ES-I3 (cell line): ENCODE measurements around the gene SH3TC1.
A peak's percentile ranks its signal among the peaks of the same experiment; 100 is the strongest.

Source experiments
- H3K36me3 ChIP-seq: 2 replicates; pipeline ENCODE4 v1.6.1; 2013; ENCODE audit warnings: mild to moderate bottlenecking, low read length, control low read depth, moderate library complexity; ENCODE audit not compliant: insufficient read depth
- H3K4me1 ChIP-seq: 2 replicates; pipeline ENCODE4 v1.6.1; 2013; ENCODE audit warnings: mild to moderate bottlenecking, control low read depth, low read length; ENCODE audit not compliant: insufficient read depth
- H3K9ac ChIP-seq: 2 replicates; pipeline ENCODE4 v1.6.1; 2013; ENCODE audit warnings: low read depth, mild to moderate bottlenecking, low read length, moderate library complexity
- H3K9me3 ChIP-seq: 2 replicates; pipeline ENCODE4 v1.6.1; 2013; ENCODE audit warnings: mild to moderate bottlenecking, low read length, moderate library complexity; ENCODE audit not compliant: control insufficient read depth, insufficient read depth

The SH3TC1 gene

DNA sequence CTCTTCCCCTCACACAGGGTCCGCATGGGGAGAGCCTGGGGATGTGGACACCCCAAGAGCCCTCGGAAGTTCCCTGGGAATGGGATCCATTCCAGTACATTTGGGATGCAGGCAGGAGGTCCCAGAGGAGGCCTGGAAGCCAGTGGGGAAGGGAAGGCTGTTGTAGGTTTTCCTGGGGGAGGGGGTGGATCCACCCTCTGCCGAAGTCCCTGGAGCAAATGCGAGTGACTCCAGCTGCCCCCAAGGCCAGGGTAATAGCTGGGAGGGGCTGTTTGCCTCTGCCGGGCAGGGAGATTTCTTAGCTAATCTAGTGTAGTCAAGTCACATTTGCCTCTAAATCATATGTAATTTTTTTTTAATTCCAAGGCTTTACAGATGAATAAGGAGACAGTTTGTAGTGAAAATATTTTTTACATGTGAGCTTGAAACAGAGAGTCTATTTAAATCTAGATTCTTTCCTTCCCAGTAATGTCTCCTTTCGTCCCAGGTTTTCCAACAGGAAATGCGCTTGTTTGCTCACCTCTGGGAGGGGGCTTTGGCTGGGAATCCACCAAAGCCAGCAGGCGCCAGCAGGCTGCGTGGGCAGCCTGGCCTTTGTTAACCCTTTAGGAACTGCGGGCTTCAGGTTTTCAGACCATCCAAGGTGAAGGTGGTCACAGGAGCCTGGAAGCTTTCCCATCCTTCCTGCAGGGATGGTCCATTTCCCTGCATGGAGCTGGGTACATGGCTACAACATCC, 26.8 kb downstream of the SH3TC1 start:
- Histone ChIP-seq H3K9ac (0 out of 2 replicates have a peak overlapping the region, but pooled peaks have one; percentile 14), H3K4me1 (peaks cover 15% of the 10 kb centered on the region)

DNA sequence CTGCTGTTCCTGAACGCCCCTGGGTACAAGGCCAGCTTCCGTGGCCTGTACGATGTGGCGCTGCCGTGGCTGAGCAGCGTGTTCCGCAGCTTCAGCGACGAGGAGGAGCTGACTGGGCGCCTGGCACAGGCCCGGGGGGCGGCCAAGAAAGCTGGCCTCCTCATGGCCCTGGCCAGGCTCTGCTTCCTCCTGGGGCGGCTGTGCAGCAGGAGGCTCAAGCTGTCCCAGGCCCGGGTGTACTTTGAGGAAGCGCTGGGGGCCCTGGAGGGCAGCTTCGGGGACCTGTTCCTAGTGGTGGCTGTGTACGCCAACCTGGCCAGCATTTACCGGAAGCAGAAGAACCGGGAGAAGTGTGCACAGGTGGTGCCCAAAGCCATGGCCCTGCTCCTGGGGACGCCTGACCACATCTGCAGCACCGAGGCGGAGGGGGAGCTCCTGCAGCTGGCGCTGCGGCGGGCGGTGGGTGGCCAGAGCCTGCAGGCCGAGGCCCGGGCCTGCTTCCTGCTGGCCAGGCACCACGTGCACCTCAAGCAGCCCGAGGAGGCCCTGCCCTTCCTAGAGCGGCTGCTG, 28.2 kb downstream of the SH3TC1 start:
- no peaks in the 10 kb centered on the region for H3K9me3 ChIP-seq
- H3K4me1 ChIP-seq, result peaks cover 15% of the 10 kb centered on the region
- no peaks in the 10 kb centered on the region for H3K36me3 ChIP-seq
- H3K9ac ChIP-seq, result no peak overlapping the region

More for the DNA sequence above, 26.8 kb downstream of the SH3TC1 start:
- Histone ChIP-seq H3K9me3 (no peaks in the 10 kb centered on the region), H3K36me3 (no peaks in the 10 kb centered on the region)

DNA sequence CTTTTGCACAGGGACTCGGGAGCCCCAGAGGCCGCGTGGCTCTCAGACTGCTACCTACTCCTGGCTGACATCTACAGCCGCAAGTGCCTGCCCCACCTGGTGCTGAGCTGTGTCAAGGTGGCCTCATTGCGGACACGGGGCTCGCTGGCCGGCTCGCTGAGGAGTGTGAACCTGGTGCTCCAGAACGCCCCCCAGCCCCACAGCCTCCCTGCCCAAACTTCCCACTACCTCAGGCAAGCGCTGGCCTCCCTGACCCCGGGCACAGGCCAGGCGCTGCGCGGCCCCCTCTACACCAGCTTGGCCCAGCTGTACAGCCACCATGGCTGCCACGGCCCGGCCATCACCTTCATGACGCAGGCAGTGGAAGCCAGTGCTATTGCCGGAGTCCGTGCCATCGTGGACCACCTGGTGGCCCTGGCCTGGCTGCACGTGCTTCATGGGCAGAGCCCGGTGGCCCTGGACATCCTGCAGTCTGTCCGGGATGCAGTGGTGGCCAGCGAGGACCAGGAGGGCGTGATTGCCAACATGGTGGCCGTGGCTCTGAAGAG, 28.8 kb downstream of the SH3TC1 start:
- no peaks in the 10 kb centered on the region for H3K36me3 ChIP-seq
- no peak overlapping the region for H3K9ac ChIP-seq
- no peaks in the 10 kb centered on the region for H3K9me3 ChIP-seq
- peaks cover 15% of the 10 kb centered on the region for H3K4me1 ChIP-seq

DNA sequence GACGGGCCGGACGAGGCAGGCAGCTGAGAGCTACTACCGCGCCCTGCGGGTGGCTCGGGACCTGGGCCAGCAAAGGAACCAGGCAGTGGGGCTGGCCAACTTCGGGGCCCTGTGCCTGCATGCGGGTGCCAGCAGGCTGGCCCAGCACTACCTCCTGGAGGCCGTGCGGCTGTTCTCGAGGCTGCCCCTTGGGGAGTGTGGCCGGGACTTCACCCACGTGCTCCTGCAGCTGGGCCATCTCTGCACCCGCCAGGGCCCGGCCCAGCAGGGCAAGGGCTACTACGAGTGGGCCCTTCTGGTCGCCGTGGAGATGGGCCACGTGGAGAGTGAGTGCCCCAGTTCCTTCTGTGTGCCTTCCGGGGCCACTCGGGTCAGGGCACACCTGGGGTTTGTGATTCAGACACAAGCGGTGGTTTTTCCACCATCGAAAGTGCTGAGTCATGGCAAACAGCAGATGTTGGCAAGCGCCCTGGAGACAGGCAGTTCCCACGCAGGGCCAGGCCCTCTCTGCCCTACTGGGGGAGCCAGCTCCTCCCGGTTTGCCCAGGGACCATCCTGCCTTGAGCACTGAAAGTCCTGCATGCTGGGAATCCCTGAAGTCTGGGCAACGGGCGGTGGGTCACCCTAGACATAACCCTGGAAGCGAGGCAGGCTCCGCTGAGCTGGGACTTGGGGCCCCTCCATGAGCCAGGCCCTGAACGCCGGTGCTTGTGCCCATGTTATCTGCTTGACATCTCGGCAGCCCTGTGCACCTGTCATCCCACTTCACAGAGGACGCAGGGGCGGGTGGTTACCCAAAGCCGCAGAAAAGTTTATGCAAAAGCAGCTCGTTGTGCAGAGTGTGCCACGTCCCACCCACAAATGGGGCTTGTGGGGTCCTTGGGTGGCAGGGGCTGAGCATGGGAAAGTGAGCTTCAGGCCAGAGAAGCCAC, 29.5 kb downstream of the SH3TC1 start:
- Histone ChIP-seq H3K36me3 (no peaks in the 10 kb centered on the region), H3K9me3 (no peaks in the 10 kb centered on the region), H3K4me1 (peaks cover 15% of the 10 kb centered on the region), H3K9ac (no peak overlapping the region)

DNA sequence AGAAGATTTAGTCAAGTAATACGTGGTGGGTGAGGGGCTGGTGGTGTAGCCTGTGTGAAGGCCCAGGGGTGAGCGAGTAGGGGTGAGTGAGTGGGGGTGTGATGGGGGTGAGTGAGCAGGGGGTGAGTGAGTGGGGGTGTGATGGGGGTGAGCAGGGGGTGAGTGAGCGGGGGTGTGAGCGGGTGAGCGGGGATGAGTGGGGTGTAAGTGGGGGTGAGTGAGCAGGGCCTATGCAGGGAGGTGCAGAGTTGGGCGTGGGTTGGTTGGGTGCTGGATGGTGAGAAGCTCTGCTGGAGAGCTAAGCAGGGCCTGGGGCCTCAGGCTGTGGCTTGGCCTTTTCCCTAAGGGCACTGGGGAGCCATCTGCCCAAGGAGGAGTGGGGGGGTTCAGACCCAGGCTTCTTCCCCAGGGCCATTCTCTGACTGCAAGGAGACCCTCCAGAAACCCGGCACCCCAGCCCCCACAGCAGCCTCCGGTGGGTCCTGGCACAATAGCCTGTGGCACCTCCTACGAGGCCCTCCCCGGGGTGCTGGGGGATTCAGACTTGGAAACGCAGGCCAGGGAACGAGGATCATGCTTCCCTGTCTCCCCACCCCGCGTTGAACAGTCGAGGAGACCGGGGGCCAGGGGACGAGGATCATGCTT, 30.4 kb downstream of the SH3TC1 start:
- Histone ChIP-seq H3K36me3 (no peaks in the 10 kb centered on the region), H3K9me3 (no peaks in the 10 kb centered on the region), H3K4me1 (peaks cover 15% of the 10 kb centered on the region), H3K9ac (no peak overlapping the region)

DNA sequence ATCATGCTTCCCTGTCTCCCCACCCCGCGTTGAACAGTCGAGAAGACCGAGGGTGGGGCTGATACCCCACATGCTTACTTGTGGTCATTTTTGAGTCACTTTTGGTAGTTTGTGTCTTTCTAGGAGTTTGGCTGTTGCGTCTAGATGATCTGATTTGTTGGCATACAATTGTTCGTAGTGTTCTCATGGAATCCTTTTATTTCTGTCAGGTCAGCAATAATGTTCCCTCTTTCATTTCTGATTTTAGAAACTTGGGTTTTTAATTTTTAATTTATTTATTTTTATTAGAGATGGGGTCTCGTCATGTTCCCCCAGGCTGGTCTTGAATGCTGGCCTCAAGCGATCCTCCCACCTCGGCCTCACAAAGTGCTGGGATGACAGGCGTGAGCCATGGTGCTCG, 30.9 kb downstream of the SH3TC1 start:
- no peaks in the 10 kb centered on the region for H3K9me3 ChIP-seq
- no peaks in the 10 kb centered on the region for H3K36me3 ChIP-seq
- H3K9ac ChIP-seq, result no peak overlapping the region
- H3K4me1 ChIP-seq, result peaks cover 15% of the 10 kb centered on the region

DNA sequence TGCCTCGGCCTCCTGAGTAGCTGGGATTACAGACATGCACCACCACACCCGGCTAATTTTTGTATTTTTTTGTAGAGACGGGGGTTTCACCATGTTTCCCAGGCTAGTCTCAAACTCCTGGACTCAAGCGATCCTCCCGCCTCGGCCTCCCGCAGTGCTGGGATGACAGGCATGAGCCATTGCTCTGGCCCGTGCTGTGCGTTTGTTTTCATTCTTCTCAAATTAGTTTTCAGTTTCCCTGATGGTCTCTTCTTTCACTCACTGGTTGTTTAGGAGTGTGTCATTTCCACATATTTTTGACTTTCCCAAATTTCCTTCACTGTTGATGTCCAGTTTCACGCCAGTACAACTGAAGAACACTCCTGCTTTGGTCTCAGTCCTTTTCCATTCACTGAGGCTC, 31.8 kb downstream of the SH3TC1 start:
- Histone ChIP-seq H3K9ac (no peak overlapping the region), H3K36me3 (no peaks in the 10 kb centered on the region), H3K9me3 (no peaks in the 10 kb centered on the region), H3K4me1 (peaks cover 7% of the 10 kb centered on the region; the same call in 1 of the 2 replicates)

DNA sequence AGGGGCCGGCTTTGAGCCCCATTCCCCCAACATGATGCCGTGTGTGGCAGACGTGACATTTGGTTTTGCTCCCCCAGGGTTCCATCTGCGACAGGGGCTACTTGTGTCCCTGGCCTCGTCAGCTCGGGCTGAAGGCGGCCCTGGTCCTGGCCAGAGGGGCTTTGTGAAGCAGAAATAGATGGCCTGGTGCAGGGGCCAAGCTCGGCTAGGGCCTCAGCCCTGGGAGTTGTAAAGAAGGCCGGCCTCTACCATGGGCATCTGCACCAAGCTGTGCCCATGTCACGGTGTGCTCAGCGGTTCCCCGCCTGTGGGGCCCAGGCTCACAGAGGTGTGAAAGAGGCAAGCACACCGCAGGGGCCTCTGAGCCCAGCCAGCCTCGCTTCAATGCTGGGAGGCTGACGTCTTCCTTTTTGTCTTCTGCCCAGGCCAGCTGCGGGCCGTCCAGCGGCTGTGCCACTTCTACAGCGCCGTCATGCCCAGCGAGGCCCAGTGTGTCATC, 32.5 kb downstream of the SH3TC1 start:
- H3K4me1 ChIP-seq, result peaks cover under 1% of the 10 kb centered on the region; the same call in 1 of the 2 replicates
- H3K36me3 ChIP-seq, result no peaks in the 10 kb centered on the region
- H3K9ac ChIP-seq, result no peak overlapping the region
- no peaks in the 10 kb centered on the region for H3K9me3 ChIP-seq

DNA sequence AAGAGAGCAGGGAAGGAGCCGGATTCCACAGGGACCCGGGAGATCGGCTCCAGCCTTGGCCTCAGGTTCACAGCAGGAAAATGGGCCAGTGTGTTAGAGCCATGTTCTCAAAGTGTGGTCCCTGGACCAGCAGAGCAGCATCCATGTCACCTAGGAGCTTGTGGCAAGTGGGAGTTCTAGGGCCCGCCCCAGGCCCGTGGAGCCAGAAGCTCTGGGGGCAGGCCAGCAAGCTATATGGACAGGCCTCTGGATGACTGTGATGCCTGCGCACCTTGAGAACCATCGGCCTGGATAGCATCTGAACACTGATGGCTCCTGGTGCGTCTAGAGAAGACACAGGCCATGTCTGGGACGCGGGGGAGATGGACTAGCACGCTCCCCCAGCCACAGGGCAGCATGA, 33.7 kb downstream of the SH3TC1 start:
- H3K4me1 ChIP-seq, result no peaks in the 10 kb centered on the region
- H3K36me3 ChIP-seq, result no peaks in the 10 kb centered on the region
- H3K9me3 ChIP-seq, result no peaks in the 10 kb centered on the region
- H3K9ac ChIP-seq, result no peak overlapping the region

DNA sequence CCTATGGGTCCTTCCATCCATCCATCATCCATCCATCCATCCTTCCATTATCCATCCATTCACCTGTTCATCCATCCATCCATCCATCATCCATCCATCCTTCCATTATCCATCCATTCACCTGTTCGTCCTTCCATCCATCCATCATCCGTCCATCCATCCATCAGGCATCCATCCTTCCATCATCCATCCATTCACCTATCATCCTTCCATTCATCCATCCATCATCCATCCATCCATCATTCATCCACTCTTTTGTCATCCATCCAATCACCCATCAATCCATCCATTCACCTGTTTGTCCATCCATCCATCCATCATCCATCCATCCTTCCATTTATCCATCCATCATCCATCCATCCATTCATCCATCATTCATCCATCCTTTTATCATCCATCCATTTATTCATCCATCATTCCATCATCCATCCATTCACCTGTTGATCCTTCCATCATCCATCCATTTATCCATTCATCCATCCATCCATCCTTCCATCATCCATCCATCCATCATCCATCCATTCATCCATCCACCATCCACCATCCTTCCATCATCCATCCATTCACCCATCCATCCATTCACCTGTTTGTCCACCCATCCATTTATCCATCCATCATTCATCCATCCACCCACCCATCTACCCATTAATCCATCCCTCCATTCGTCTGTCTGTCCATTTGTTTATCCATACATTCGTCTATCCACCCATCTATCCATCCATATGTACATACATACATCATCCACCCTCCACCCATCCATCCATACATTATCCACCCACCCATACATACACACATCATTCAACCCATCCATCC, 34.8 kb downstream of the SH3TC1 start:
- no peak overlapping the region for H3K9ac ChIP-seq
- H3K9me3 ChIP-seq, result no peaks in the 10 kb centered on the region
- no peaks in the 10 kb centered on the region for H3K36me3 ChIP-seq
- H3K4me1 ChIP-seq, result no peaks in the 10 kb centered on the region; the same call in 1 of the 2 replicates

DNA sequence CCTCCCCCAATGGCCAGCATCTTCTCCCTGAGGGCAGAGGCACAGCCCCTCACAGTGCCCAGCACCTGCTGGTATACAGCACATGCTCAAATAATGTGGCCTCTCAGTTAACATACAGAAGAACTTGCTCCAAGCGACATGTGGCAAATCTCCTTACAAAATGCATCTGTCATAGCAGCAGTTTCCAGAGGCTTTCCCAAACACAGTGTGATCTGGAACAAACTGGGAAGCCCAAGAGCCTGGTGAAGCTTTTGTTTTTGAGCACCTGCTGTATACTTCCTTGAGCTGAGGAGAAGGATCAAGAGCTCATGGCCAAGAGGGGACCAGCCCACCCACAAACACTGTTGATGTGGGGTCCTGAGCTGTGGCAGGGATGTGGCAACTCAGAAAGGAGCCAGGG, 35.6 kb downstream of the SH3TC1 start:
- H3K4me1 ChIP-seq, result no peaks in the 10 kb centered on the region; the same call in 1 of the 2 replicates
- no peaks in the 10 kb centered on the region for H3K9me3 ChIP-seq
- H3K9ac ChIP-seq, result no peak overlapping the region
- H3K36me3 ChIP-seq, result no peaks in the 10 kb centered on the region

DNA sequence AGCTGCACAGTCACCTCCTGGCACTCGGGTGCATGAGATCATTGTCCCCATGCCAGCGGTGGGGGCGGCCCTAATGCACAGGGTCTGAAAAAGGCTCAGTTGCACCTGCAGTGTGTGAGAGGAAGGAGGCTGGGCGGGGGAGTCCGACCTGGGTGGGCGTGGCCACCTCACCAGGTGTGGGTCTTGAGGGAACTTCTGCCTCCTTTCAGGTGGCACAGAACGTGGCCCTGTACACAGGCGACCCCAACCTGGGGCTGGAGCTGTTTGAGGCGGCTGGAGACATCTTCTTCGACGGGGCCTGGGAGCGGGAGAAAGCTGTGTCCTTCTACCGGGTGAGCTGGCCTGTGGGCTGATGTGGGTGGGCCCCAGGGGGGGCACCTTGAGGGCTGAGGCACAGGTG, 36.1 kb downstream of the SH3TC1 start:
- H3K4me1 ChIP-seq, result no peaks in the 10 kb centered on the region; the same call in 1 of the 2 replicates
- H3K9me3 ChIP-seq, result no peaks in the 10 kb centered on the region
- no peaks in the 10 kb centered on the region for H3K36me3 ChIP-seq
- H3K9ac ChIP-seq, result no peak overlapping the region

DNA sequence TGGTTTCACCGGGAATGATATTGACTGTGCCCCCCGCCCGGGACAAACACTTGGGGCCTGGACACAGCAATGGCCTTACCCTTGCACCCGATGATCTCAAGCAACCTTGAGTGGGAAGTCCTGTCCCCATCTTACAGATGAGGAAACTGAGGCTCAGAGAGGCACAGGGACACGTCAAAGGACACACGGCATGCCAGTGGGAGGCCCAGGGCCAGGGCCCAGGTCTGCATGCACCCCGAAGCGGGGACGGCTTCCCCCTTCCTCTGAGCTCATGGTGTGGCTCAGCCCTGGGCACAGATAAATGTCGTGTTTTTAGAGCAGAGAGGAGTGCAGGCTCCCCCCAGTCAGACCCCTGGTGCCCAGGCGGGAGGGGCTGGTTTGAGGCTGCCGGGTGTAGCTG, 36.6 kb downstream of the SH3TC1 start:
- Histone ChIP-seq H3K4me1 (no peaks in the 10 kb centered on the region; the same call in 1 of the 2 replicates), H3K36me3 (no peaks in the 10 kb centered on the region), H3K9ac (no peak overlapping the region)

More for the DNA sequence above, 36.6 kb downstream of the SH3TC1 start:
- no peaks in the 10 kb centered on the region for H3K9me3 ChIP-seq
